GM23338 (cell line): ENCODE results near the gene ZNF415. TPM values are rescaled to one million over a fixed set of nuclear protein-coding genes. Genes with fewer than 3 reads are reported as not detected.

Source experiments
- polyA plus RNA-seq: library from polyadenylated mRNA; unstranded; fragments of >200 nt; fragmentation: Nextera tagmentation; extraction: Ambion mirVana; gene quantifications from 2 replicates; pipeline ENCODE4 v1.2.1, GENCODE V29; 2016
- total RNA-seq: library from RNA; depleted of rRNA; stranded (reverse); fragments of >200 nt; shearing (Covaris generic); gene quantifications from 2 replicates; pipeline ENCODE4 v1.2.3, GENCODE V29; 2014; rRNA removed

Gene ZNF415
- total and polyA plus RNA-seq, 2 experiments from 2014 or later, result 9.2 to 9.3 TPM

Other genes starting within 250 kb of the ZNF415 start
- 20.6 and 32.3 TPM in 2 replicates for gene ZNF320, start 235.3 kb downstream of the ZNF415 start, total RNA-seq
- gene ZNF320, start 235.3 kb downstream of the ZNF415 start, polyA plus RNA-seq, result 13.6 TPM in 2 replicates
- 8.3 and 10.5 TPM in 2 replicates for gene ZNF888, start 209.5 kb downstream of the ZNF415 start, total RNA-seq
- gene ZNF888, start 209.5 kb downstream of the ZNF415 start, polyA plus RNA-seq, result 1.8 and 2.3 TPM in 2 replicates
- gene ZNF816, start 170.0 kb downstream of the ZNF415 start, total RNA-seq, result 9.5 and 17.0 TPM in 2 replicates
- 4.5 and 7.0 TPM in 2 replicates for gene ZNF816, start 170.0 kb downstream of the ZNF415 start, polyA plus RNA-seq
- gene ERVV-1, start 119.0 kb downstream of the ZNF415 start, total RNA-seq, result 0.21 and 0.35 TPM in 2 replicates
- gene ERVV-1, start 119.0 kb downstream of the ZNF415 start, polyA plus RNA-seq, result 0.23 and 0.26 TPM in 2 replicates
- 0.87 and 1.4 TPM in 2 replicates for gene ERVV-2, start 88.2 kb downstream of the ZNF415 start, total RNA-seq
- 0.59 and 0.74 TPM in 2 replicates for gene ERVV-2, start 88.2 kb downstream of the ZNF415 start, polyA plus RNA-seq
- gene ZNF160, start 29.5 kb downstream of the ZNF415 start, total RNA-seq, result 37.6 and 48.7 TPM in 2 replicates
- gene ZNF160, start 29.5 kb downstream of the ZNF415 start, polyA plus RNA-seq, result 12.5 and 16.9 TPM in 2 replicates
- gene ZNF347, start 26.1 kb upstream of the ZNF415 start, total RNA-seq, result 10.8 and 11.9 TPM in 2 replicates
- 3.4 and 4.6 TPM in 2 replicates for gene ZNF347, start 26.1 kb upstream of the ZNF415 start, polyA plus RNA-seq
- 3.5 and 5.4 TPM in 2 replicates for gene ZNF665, start 60.4 kb upstream of the ZNF415 start, total RNA-seq
- 1.9 and 3.1 TPM in 2 replicates for gene ZNF665, start 60.4 kb upstream of the ZNF415 start, polyA plus RNA-seq
- 57.2 and 60.5 TPM in 2 replicates for gene ZNF677, start 122.0 kb upstream of the ZNF415 start, total RNA-seq
- gene ZNF677, start 122.0 kb upstream of the ZNF415 start, polyA plus RNA-seq, result 68.1 and 74.8 TPM in 2 replicates
- not detected in 2 replicates for gene VN1R2, start 125.4 kb upstream of the ZNF415 start, total RNA-seq
- gene VN1R2, start 125.4 kb upstream of the ZNF415 start, polyA plus RNA-seq, result not detected in 2 replicates
- not detected in 2 replicates for gene VN1R4, start 134.8 kb upstream of the ZNF415 start, total RNA-seq
- gene VN1R4, start 134.8 kb upstream of the ZNF415 start, polyA plus RNA-seq, result not detected in 2 replicates
- 17.0 and 22.1 TPM in 2 replicates for gene ZNF845, start 200.8 kb upstream of the ZNF415 start, total RNA-seq
- 4.3 and 5.5 TPM in 2 replicates for gene ZNF845, start 200.8 kb upstream of the ZNF415 start, polyA plus RNA-seq
- gene ZNF525, start 232.8 kb upstream of the ZNF415 start, total RNA-seq, result 74.0 and 99.8 TPM in 2 replicates
- gene ZNF525, start 232.8 kb upstream of the ZNF415 start, polyA plus RNA-seq, result 29.5 and 39.3 TPM in 2 replicates